Measurements from ENCODE around the gene BACH2.
"Not testable (repeated sequence)": the region's sequence is repeated elsewhere in the genome, so short reads cannot be mapped to it uniquely, and the experiment has no call there.

The BACH2 gene

GRCh38 chr6:89924231-89924630 lies 372.4 kb downstream of the BACH2 start:
- no peak for TF ChIP-seq CTCF (conservative IDR thresholded peaks at IDR 0.05)
- H3K27ac ChIP-seq, result no peak overlapping the region

GRCh38 chr6:89921691-89922090 lies 375.0 kb downstream of the BACH2 start:
- no peak for TF ChIP-seq CTCF (conservative IDR thresholded peaks at IDR 0.05)
- no peak overlapping the region for H3K27ac ChIP-seq

GRCh38 chr6:89921197-89921596 lies 375.4 kb downstream of the BACH2 start:
- TF ChIP-seq CTCF (conservative IDR thresholded peaks at IDR 0.05), result no peak
- H3K27ac ChIP-seq, result no peak overlapping the region

- no peak overlapping the region for H3K27ac ChIP-seq
- TF ChIP-seq CTCF (conservative IDR thresholded peaks at IDR 0.05), result no peak
Observed at GRCh38 chr6:89917801-89918366, 378.8 kb downstream of the BACH2 start.

GRCh38 chr6:89917216-89917615 lies 379.4 kb downstream of the BACH2 start:
- no peak for TF ChIP-seq CTCF (conservative IDR thresholded peaks at IDR 0.05)

GRCh38 chr6:89916136-89916920 lies 380.3 kb downstream of the BACH2 start:
- H3K27ac ChIP-seq, result no peak overlapping the region
- no peak for TF ChIP-seq CTCF (conservative IDR thresholded peaks at IDR 0.05)

More at GRCh38 chr6:89917216-89917615, 379.4 kb downstream of the BACH2 start:
- no peak overlapping the region for H3K27ac ChIP-seq

- no peak overlapping the region for H3K27ac ChIP-seq
- no peak for TF ChIP-seq CTCF (conservative IDR thresholded peaks at IDR 0.05)
Observed at GRCh38 chr6:89910902-89911240, 385.8 kb downstream of the BACH2 start.

- H3K27ac ChIP-seq, result not testable (repeated sequence)
Observed at GRCh38 chr6:89910001-89910901, 386.4 kb downstream of the BACH2 start.
